Measurements from ENCODE around the gene FMOD.
"Not testable (repeated sequence)": the region's sequence is repeated elsewhere in the genome, so short reads cannot be mapped to it uniquely, and the experiment has no call there.

FMOD gene

GRCh38 chr1:203300441-203301330, 50.2 kb downstream of the FMOD start:
- H3K36me3 Mint-ChIP-seq (ENCODE audit: low read depth) = no peaks in the 10 kb centered on the region
- peak overlapping the region in 1 of 3 experiments; percentile 8 for H3K27ac Mint-ChIP-seq
- H3K9me3 Mint-ChIP-seq = no peaks in the 10 kb centered on the region
- peaks cover 54% of the 10 kb centered on the region for H3K4me1 Mint-ChIP-seq
- no peak for TF ChIP-seq CTCF (IDR thresholded peaks at IDR 0.05; ENCODE audit: unreplicated experiment in 3 of 3)
- peak overlapping the region in 1 of 3 experiments; percentile 3 for H3K4me3 Mint-ChIP-seq
- H3K27me3 Mint-ChIP-seq (ENCODE audit: low read depth) = peaks cover 4% of the 10 kb centered on the region

- H3K4me3 Mint-ChIP-seq = peak overlapping the region in 1 of 3 experiments; percentile 3
- H3K4me1 Mint-ChIP-seq = peaks cover 62% of the 10 kb centered on the region
- not testable (repeated sequence) for H3K9me3 Mint-ChIP-seq; H3K27me3 Mint-ChIP-seq (ENCODE audit: low read depth); H3K36me3 Mint-ChIP-seq (ENCODE audit: low read depth)
- peak overlapping the region in 1 of 3 experiments; percentile 8 for H3K27ac Mint-ChIP-seq
Measured at GRCh38 chr1:203299719-203300429, 51.0 kb downstream of the FMOD start.

GRCh38 chr1:203299169-203299568, 51.8 kb downstream of the FMOD start:
- TF ChIP-seq CTCF (IDR thresholded peaks at IDR 0.05; ENCODE audit: unreplicated experiment in 3 of 3) = no peak

GRCh38 chr1:203296460-203297073, 54.4 kb downstream of the FMOD start:
- peak overlapping the region; percentile 42 to 72 (median 59) for H3K27ac Mint-ChIP-seq
- H3K27me3 Mint-ChIP-seq (ENCODE audit: low read depth) = peaks cover 4% of the 10 kb centered on the region
- H3K4me1 Mint-ChIP-seq = peaks cover 62% of the 10 kb centered on the region
- H3K36me3 Mint-ChIP-seq (ENCODE audit: low read depth) = no peaks in the 10 kb centered on the region
- no peak overlapping the region for H3K4me3 Mint-ChIP-seq
- H3K9me3 Mint-ChIP-seq = no peaks in the 10 kb centered on the region
- no peak for TF ChIP-seq CTCF (IDR thresholded peaks at IDR 0.05; ENCODE audit: unreplicated experiment in 3 of 3)

More at GRCh38 chr1:203299169-203299568, 51.8 kb downstream of the FMOD start:
- H3K4me3 Mint-ChIP-seq = no peak overlapping the region
- H3K36me3 Mint-ChIP-seq (ENCODE audit: low read depth) = no peaks in the 10 kb centered on the region
- H3K9me3 Mint-ChIP-seq = no peaks in the 10 kb centered on the region
- H3K27ac Mint-ChIP-seq = no peak overlapping the region
- H3K27me3 Mint-ChIP-seq (ENCODE audit: low read depth) = peaks cover 4% of the 10 kb centered on the region
- H3K4me1 Mint-ChIP-seq = peaks cover 62% of the 10 kb centered on the region

- Mint-ChIP-seq H3K27ac (peak overlapping the region in 2 of 3 experiments; percentile 32 to 54), H3K36me3 (ENCODE audit: low read depth) (no peaks in the 10 kb centered on the region), H3K4me3 (no peak overlapping the region), H3K9me3 (no peaks in the 10 kb centered on the region), H3K4me1 (peaks cover 69% of the 10 kb centered on the region), H3K27me3 (ENCODE audit: low read depth) (no peaks in the 10 kb centered on the region)
- no peak for TF ChIP-seq CTCF (IDR thresholded peaks at IDR 0.05; ENCODE audit: unreplicated experiment in 3 of 3)
Measured at GRCh38 chr1:203295796-203296195, 55.1 kb downstream of the FMOD start.

Measured in nephron (organoid).